Retinal pigment epithelial cell (primary cell): Measurements from ENCODE around the gene MAPKAP1.

Experiments used
- DNase-seq: peaks from one replicate; pipeline ENCODE4 v3.0.0-alpha.2; 2010; ENCODE audit warnings: low read depth
- H3K4me3 ChIP-seq: 2 replicates; pipeline ENCODE4 v1.5.1; 2011; ENCODE audit warnings: mild to moderate bottlenecking, low read length, control low read depth, moderate library complexity
- CTCF ChIP-seq: conservative IDR thresholded peaks from 2 replicates; pipeline ENCODE4 v1.5.1; 2011; ENCODE audit warnings: low read depth, low read length, control low read depth, inconsistent platforms

The MAPKAP1 gene

GRCh38 chr9:125524583-125525355 lies 182.2 kb downstream of the MAPKAP1 start:
- no peak for DNase-seq
- no peak for TF ChIP-seq CTCF
- H3K4me3 ChIP-seq, result no peak overlapping the region

- TF ChIP-seq CTCF, result no peak
- H3K4me3 ChIP-seq, result no peak overlapping the region
- no peak for DNase-seq
These were observed 183.3 kb downstream of the MAPKAP1 start for GRCh38 chr9:125523681-125524080.

GRCh38 chr9:125522328-125522725 lies 184.7 kb downstream of the MAPKAP1 start:
- no peak overlapping the region for H3K4me3 ChIP-seq

GRCh38 chr9:125521462-125522327 lies 185.3 kb downstream of the MAPKAP1 start:
- TF ChIP-seq CTCF, result no peak
- no peak overlapping the region for H3K4me3 ChIP-seq
- DNase-seq, result peak; percentile 85

More at GRCh38 chr9:125522328-125522725, 184.7 kb downstream of the MAPKAP1 start:
- DNase-seq, result no peak
- no peak for TF ChIP-seq CTCF

- TF ChIP-seq CTCF, result no peak
- DNase-seq, result no peak
- H3K4me3 ChIP-seq, result no peak overlapping the region
These were observed 187.3 kb downstream of the MAPKAP1 start for GRCh38 chr9:125519734-125520133.

GRCh38 chr9:125517577-125517976 lies 189.4 kb downstream of the MAPKAP1 start:
- no peak overlapping the region for H3K4me3 ChIP-seq
- no peak for DNase-seq
- no peak for TF ChIP-seq CTCF
